SIG-M5 treated with dmso at 0.1 percent for 504 hours (cell line): Measurements from ENCODE around the gene TPST2.
"Not testable (repeated sequence)": the region's sequence is repeated elsewhere in the genome, so short reads cannot be mapped to it uniquely, and the experiment has no call there.

Source experiments
- DNase-seq: peaks from one replicate; lab custom pipeline; 2025; ENCODE audit not compliant: unreplicated experiment; lab: John Stamatoyannopoulos, UW

TPST2 gene

GRCh38 chr22:26589845-26590736 lies at the start of gene TPST2:
Gene TPST2 (minus strand): TSS chr22:26590132. CDS start chr22:26541630, 48,502 bp downstream.
- peak; percentile 61 for DNase-seq

GRCh38 chr22:26636296-26636695 lies 46.4 kb upstream of the TPST2 start:
- DNase-seq = no peak

- no peak for DNase-seq
These were observed 45.2 kb upstream of the TPST2 start for GRCh38 chr22:26635117-26635516.

GRCh38 chr22:26634189-26634588 lies 44.3 kb upstream of the TPST2 start:
- no peak for DNase-seq

GRCh38 chr22:26632422-26633155 lies 42.7 kb upstream of the TPST2 start:
- DNase-seq = no peak

- DNase-seq = no peak
These were observed 41.4 kb upstream of the TPST2 start for GRCh38 chr22:26631282-26631681.

- DNase-seq = no peak
These were observed 40.2 kb upstream of the TPST2 start for GRCh38 chr22:26629988-26630761.

- no peak for DNase-seq
These were observed 34.9 kb upstream of the TPST2 start for GRCh38 chr22:26624803-26625202.

- DNase-seq = no peak
These were observed 34.1 kb upstream of the TPST2 start for GRCh38 chr22:26623984-26624383.

GRCh38 chr22:26621663-26622062 lies 31.7 kb upstream of the TPST2 start, which contains the start of gene CRYBA4:
Gene CRYBA4 (plus strand): TSS chr22:26621963. CDS start chr22:26622597, 634 bp downstream.
- no peak for DNase-seq

- no peak for DNase-seq
These were observed 30.3 kb upstream of the TPST2 start for GRCh38 chr22:26620197-26620596.

GRCh38 chr22:26619510-26619909 lies 29.6 kb upstream of the TPST2 start:
- no peak for DNase-seq

GRCh38 chr22:26618455-26618854 lies 28.5 kb upstream of the TPST2 start:
- no peak for DNase-seq

GRCh38 chr22:26617271-26618199 lies 27.6 kb upstream of the TPST2 start, which contains the start of gene CRYBB1:
Gene CRYBB1 (minus strand): TSS chr22:26618027. CDS start chr22:26616319, 1,708 bp downstream.
- no peak for DNase-seq

- no peak for DNase-seq
These were observed 26.7 kb upstream of the TPST2 start for GRCh38 chr22:26616650-26617049.

GRCh38 chr22:26615830-26616435 lies 26.0 kb upstream of the TPST2 start:
- no peak for DNase-seq

- DNase-seq = no peak
These were observed 25.2 kb upstream of the TPST2 start for GRCh38 chr22:26615149-26615548.

- DNase-seq = no peak
These were observed 24.4 kb upstream of the TPST2 start for GRCh38 chr22:26614322-26614721.

- not testable (repeated sequence) for DNase-seq
These were observed 23.8 kb upstream of the TPST2 start for GRCh38 chr22:26613753-26614152.

GRCh38 chr22:26612652-26613051 lies 22.7 kb upstream of the TPST2 start:
- DNase-seq = no peak
